GM21576 (cell line): ENCODE data around the gene CTPS2.
"Not testable (repeated sequence)": the region's sequence is repeated elsewhere in the genome, so short reads cannot be mapped to it uniquely, and the experiment has no call there.

ENCODE experiments used
- ATAC-seq: cut with Tn5 transposase; IDR thresholded peaks from one replicate; pipeline ENCODE4 v1.9.1; 2021; ENCODE audit warnings: mild to moderate bottlenecking, moderate library complexity; ENCODE audit not compliant: unreplicated experiment

The CTPS2 gene

GRCh38 chrX:16658284-16658683, 54.2 kb downstream of the CTPS2 start:
- no peak for ATAC-seq

GRCh38 chrX:16654093-16654492, 58.4 kb downstream of the CTPS2 start:
- ATAC-seq: no peak

GRCh38 chrX:16653424-16653823, 59.0 kb downstream of the CTPS2 start:
- no peak for ATAC-seq

DNA sequence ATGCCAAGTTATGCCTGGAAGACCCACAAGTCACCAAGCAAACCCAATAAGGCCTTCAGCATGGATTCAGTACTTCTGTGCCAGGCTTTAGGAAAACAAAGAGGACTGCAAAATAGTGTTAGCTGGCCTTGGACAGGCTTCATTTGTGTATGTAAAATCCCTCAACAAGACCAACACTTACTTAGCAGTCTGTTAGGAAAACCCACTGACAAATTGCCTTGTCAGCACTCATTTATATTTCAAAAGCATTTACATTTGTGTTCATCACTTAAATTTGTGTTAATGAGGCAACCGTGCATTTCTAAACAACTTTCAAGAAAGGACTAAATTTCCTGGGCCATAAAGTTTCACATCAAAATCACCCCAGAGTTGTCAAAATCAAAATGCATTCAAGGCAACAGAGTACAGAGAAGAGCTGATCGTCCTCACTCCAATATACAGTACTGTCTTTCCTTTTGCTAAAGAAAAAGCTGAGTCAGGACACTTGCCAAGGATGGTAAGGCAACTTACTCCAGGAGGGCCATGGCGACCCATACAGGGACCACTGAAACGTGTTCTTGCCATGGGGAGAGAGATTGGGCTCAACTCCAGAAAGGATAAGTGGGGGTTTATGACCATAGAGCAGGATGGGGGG, 61.0 kb downstream of the CTPS2 start:
- no peak for ATAC-seq

GRCh38 chrX:16649858-16650257, 62.6 kb downstream of the CTPS2 start, which contains the start of gene S100G:
TSS of gene S100G (plus strand) at chrX:16650158. CDS start at chrX:16651007, 849 bp downstream.
- ATAC-seq: no peak

- ATAC-seq: no peak
Measured at GRCh38 chrX:16646366-16647138, 65.9 kb downstream of the CTPS2 start.

- ATAC-seq: no peak
Measured at GRCh38 chrX:16643176-16643575, 69.3 kb downstream of the CTPS2 start.

GRCh38 chrX:16640823-16641222, 71.6 kb downstream of the CTPS2 start:
- ATAC-seq: no peak

DNA sequence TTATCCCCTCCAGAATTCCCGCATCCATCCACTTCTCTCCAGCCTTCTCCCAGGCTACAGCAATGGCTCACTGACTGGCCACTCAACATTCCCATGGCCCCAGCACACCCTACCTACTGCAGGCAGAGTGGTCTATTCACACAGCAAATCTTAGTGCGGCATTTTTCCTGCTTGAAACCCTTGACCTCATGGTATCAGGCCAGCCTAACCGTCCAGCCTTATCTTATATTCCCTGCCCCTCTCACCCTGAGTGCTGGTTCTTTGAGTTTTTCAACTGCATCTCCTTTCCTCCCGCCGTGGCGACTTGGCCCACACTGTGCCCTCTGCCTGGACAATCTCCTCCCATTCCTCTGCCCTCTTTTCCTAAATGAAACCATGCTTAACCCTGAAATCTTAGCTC, 72.5 kb downstream of the CTPS2 start:
- no peak for ATAC-seq

DNA sequence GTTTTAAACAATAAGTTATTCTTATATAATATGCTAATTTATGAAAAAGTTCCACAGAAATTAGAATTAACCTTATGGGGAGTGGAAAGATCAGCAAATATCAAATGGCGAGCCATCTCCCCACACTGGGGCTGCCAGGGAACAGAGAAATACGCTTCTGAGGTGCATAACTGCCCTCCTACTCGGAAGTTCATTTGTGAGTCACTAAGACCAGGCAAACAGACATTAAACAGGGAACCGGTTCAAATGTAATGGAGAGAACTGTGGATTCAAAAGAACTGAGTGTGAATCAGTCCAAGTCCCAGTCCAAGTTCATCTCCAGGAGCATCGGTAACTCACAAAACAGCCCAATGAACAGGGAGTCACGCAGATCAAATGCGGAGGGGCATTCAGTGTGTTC, 73.9 kb downstream of the CTPS2 start:
- no peak for ATAC-seq

GRCh38 chrX:16635596-16635995, 76.9 kb downstream of the CTPS2 start:
- no peak for ATAC-seq

DNA sequence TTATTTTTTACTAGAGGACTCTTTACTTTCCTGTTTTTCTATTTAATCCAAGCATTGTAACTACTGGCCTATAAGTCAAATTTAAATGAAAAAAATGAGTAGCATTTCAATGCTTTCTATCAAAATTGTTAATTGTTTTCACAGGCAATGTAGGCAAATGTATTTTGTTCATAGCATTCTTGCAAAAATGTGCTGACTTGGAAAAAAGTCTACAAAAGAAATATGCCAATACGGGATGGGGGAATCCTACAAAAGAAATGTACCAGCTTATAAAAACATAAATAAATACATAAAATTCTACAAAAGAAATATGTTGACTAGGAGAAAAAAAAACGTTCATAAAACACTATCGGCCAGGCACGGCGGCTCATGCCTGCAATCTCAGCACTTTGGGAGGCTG, 77.4 kb downstream of the CTPS2 start:
- no peak for ATAC-seq

DNA sequence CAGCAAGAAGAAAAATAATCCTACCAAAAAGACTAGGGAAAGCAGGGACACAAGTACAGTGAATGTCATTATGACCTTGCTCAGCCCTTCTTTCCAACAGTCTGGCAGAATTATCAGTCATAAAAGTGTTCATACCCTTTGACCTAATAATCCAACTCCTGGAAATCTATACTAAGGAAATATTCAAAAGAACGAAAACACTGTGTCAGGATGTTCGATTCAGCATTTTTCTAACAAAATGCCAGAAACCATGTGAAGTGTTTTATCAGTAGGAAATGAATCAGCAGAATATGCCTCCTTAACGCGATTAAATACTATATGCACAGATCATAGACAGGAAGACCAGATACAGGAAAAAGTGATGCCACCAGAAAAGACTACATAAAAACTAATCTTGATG, 78.7 kb downstream of the CTPS2 start:
- no peak for ATAC-seq

DNA sequence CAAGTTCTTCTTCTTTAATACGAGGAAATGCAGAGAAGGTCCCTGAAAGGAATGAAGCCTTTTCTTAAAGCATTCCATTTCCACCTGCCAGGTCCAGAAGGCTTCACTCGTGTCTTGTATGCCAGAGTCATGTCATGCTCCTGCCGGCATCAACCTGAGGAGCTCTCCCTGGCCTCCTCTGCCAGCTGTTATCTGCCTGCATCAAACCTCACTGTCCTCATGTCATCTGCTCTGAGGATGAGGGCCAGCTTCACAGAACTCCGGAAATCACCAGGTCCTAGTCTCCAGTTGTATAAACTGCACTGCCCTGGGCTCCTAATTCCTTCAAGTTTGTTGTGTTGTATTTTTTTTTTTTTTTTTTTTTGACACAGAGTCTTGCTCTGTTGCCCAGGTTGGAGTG, 82.6 kb downstream of the CTPS2 start:
- ATAC-seq: no peak

GRCh38 chrX:16628946-16629595, 83.4 kb downstream of the CTPS2 start:
- ATAC-seq: no peak

DNA sequence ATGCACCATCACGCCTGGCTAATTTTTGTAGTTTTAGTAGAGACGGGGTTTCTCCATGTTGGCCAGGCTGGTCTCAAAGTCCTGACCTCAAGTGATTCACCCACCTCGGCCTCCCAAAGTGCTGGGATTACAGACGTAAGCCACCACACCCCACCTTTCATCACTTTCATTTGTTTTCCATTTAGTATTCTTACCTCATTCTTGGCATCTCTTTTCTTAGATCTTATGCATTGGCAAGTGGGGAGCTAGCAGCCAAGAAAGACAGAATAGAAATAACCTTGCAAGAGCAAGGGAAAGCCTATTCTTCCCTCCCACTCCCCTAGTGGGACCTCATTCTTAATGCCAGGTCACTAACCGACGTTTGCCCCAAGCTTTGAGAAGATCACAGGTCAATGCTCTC, 84.0 kb downstream of the CTPS2 start:
- ATAC-seq: not testable (repeated sequence)

- no peak for ATAC-seq
Measured at GRCh38 chrX:16619024-16619423, 93.4 kb downstream of the CTPS2 start.

- no peak for ATAC-seq
Measured at GRCh38 chrX:16618422-16618821, 94.0 kb downstream of the CTPS2 start.

- no peak for ATAC-seq
Measured at GRCh38 chrX:16617382-16617781, 95.1 kb downstream of the CTPS2 start.

DNA sequence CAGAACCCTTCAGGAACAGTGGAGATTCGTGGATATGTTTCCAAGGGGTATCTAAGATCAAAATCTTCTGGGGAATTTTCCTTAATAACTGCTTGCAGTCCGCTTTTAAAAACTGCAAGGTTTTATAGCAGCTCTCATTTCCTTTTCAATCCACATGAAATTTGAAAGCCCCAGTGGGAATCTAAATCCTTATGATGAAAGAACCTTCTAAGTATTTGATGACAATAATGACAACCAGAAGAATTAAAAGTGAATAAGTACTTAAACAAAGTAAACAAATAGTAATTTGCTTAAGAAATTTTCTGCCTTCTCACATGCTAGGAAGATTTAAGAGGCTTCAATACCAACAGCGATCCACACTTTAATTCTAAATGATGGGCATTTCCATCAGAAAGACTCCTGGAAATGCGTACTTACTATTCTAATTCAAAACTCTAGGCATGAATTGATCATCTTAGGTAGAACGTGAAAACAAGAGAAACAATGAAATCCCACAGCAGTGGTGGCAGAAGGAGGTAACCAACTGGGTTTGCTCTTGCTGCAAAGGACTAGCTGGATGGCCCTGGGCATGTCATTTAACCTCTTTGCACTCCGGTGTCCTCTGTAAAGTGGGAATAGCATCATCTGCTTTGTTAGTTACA, 100.1 kb downstream of the CTPS2 start:
- no peak for ATAC-seq

- not testable (repeated sequence) for ATAC-seq
Measured at GRCh38 chrX:16610654-16611053, 101.8 kb downstream of the CTPS2 start.
